Activated T-helper 1 cell treated with Interleukin-2 at 50 U/mL for 16 hours (primary cell): Measurements from ENCODE around the gene RAB35.

ENCODE experiments used
- DNase-seq: peaks from one replicate; pipeline ENCODE4 v3.0.0-alpha.2; 2020; ENCODE audit warnings: low read depth

The RAB35 gene

GRCh38 chr12:120116441-120116791 is at the start of gene RAB35:
TSS of gene RAB35 (minus strand) at chr12:120116753. CDS start at chr12:120116650, 103 bp downstream.
- DNase-seq, result no peak

DNA sequence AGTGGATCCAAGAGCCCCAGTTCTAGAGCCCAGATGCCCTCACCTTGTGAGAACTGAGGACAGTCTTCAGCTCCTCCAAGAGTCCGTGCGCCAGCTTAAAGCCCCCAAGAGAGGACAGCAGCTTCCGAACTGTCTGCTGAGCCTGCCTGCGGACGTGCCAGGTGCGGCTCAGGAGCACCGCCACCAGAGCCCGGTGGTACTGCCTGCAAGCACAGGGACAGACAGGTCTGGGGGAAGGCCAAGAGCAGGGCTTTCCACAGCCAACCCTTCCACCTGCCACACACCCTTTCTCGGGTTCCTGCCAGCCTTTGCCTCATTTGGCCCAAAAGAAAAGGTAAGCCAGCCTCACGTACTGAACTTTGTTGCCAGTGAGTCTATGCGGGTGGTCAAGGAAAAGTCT is 47.7 kb upstream of the RAB35 start:
- no peak for DNase-seq

DNA sequence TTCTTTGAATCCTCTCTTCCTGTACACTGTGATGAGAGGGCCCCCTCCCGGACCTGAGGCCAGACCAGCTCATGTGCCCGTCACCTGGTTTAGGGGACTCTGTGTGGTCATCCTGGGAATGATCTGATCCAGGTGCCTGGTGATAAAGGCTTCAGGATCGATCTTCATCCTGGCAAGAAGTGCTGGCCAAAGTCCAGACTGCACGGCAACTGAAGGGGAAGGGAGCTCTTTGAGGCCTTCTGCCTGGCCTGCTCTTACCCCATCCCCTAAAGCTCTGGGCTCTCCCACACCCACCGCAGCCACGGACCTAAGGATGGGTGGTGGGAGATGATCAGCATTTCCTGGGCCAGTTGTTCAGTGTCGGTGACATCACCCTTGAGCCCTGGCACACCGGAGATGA is 46.2 kb upstream of the RAB35 start:
- DNase-seq, result no peak

GRCh38 chr12:120161852-120162251 is 45.3 kb upstream of the RAB35 start:
- DNase-seq, result no peak

DNA sequence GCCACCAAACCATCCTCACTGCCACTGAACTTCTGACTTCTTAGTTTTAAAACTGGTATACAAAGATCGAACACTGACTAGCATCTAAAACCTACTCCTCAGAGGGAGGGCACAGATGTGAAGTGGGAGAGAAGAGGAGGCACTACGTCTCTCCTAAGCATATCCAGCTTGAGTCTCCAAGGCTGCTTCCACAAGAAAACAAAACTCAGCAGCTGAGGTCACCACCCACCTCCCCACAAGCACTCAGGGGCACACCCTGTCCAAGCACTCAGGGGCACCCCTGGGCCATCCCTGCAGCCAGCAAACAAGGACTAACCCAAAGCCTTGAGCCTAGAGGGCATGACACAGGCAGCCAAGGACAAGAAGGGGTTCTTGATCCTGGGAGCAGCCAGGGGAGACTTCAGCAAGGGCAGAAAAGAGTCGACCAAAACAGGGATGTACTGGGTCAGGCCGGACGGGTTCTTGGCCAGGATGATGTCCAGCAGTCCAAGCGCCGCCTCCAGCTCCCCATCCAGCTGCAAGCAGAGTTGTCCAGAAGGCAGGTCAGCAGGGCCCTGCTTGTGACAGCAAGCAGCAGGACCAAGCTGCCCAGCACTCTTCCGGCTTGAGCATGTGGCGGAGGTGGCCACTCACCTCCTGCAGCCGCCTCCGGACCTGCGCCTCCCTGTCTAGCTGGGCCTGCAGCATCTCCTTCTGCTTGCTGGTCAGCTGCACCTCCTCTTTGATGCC is 43.1 kb upstream of the RAB35 start:
- DNase-seq, result no peak

DNA sequence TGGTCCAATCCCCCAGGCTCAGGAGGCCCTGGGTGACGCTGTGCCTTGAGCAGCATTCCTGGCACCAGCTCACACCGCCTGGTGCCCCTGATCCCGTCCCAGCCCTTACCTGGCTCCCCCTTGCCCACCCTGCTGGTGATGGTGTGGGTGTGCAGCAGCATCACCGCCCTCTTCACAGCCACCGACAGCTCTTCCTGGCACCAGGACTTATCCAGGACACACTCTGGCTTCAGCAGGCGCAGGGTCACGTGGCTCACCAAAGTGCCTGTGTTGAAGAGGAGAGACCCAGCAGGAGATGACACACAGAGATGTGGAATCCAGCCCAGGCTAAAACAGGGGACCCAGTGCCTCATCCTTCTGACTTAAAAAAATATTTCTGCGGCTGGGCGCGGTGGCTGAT is 41.8 kb upstream of the RAB35 start:
- DNase-seq, result no peak

DNA sequence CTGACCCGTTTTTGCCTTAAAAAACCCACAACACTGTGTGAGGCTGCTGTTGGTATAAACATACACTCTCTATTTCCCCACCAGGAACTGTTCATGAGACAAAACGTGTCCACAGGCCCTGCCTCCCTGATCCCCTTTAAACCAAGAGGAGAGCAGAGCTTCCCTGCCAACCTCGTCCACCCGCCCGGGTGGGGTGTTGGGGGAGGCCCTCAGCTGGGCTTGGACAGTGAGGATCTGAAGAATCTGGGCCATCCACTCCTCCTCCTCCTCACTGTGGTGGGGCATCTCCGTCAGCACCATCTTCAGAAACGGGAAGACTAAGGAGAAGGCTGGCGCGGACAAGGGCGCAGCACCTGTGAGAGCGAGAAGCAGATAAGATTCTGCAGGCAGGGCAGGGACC is 41.1 kb upstream of the RAB35 start:
- DNase-seq, result no peak

DNA sequence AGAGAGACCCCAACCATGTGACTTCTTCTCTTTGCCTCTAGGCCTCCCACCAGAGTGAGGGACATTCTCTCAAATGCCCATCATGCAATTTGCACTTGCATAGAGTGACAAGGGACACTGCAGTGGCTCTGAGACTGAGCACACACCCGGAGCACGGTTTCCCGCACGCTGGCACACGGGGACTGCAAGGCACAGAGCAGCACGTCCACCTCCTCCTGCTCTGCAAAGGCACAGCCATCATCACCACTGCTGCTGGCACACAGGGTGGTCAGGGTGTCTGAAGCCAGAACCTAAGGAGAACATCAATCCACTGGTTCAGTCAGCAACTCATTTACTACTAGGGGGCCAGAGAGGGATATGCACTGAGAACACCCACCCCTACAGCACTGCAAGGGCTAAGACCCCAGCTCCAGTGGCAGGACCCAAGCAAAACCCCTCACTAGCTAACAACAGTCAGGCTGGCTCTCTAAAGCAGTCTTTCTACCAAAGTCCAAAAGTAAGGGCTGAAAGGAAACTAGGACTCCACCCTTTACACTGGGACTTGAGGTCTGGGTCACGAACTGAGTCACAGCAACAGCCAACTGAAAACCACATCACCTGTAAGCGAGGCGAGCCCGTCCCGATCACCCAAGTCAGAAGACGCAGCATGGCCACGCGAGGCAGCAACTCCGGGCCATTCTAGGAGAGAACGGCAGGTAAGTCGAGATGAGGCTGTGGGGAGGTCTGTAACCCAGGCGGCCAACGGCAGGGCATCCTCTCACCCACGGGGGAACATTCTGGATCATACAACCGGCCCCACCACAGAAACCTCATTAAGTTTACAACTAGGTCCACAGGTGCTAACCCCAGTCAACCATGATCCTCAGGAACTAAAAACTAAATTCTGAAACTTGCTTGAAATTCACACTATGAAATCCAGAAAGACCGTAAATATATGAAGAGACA is 40.0 kb upstream of the RAB35 start:
- no peak for DNase-seq

GRCh38 chr12:120155072-120155471 is 38.5 kb upstream of the RAB35 start:
- DNase-seq, result no peak

DNA sequence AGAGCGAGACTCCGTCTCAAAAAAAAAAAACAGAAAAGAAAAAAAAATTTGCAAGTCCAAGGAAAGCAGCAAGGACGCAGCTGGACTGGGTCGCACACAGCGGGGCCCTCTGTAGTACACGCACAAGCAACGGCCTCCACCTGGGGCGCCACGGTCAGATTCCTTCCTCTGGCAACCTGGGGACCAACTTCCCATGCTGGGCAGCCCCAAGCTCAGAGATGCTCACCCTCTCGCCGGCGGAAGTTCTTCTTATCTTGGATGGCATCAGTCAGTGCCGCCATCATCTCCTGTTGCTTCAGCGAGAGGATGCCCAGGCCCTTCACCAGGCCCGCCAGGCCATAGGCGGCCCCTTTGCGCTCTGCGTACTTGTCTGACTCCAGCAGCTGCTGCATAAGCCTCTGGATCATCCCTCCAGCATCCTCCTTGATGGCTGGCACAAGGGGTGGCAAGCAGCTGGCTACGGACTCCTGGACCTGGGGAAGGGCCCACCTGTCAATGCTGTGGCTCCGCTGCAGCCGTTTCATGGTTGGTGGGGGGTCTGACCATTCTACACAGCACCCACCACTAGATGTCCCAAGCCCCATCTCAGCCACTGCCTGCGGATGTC is 34.5 kb upstream of the RAB35 start:
- no peak for DNase-seq

- DNase-seq, result no peak
Measured at GRCh38 chr12:120148011-120148410, 31.5 kb upstream of the RAB35 start.

DNA sequence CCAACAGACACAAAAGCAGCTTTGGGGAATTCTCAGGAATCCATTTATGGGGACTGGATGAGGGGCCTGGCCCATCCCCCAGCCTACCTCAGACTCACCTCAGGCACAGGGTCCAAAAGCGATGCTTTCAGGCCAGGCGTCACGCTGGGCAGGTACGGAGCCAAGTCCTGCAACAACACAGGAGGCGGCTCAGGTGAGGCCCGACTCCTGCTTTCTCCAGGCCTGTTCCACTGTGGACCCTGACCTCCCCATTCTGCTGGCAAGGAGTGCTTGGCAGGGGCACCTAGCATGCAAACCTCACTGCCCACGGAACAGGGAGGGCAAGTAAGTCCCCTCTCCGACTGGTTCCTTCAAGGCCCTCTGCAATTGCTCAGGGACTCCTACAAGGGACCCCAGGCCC is 28.6 kb upstream of the RAB35 start:
- no peak for DNase-seq

GRCh38 chr12:120144215-120144614 is 27.7 kb upstream of the RAB35 start:
- DNase-seq, result no peak

GRCh38 chr12:120142231-120142877 is 25.8 kb upstream of the RAB35 start:
- DNase-seq, result no peak

GRCh38 chr12:120141336-120141735 is 24.8 kb upstream of the RAB35 start:
- no peak for DNase-seq

- no peak for DNase-seq
Measured at GRCh38 chr12:120140603-120141002, 24.1 kb upstream of the RAB35 start.

GRCh38 chr12:120139958-120140357 is 23.4 kb upstream of the RAB35 start:
- no peak for DNase-seq

GRCh38 chr12:120138366-120138765 is 21.8 kb upstream of the RAB35 start:
- DNase-seq, result no peak

- no peak for DNase-seq
Measured at GRCh38 chr12:120137833-120138232, 21.3 kb upstream of the RAB35 start.

DNA sequence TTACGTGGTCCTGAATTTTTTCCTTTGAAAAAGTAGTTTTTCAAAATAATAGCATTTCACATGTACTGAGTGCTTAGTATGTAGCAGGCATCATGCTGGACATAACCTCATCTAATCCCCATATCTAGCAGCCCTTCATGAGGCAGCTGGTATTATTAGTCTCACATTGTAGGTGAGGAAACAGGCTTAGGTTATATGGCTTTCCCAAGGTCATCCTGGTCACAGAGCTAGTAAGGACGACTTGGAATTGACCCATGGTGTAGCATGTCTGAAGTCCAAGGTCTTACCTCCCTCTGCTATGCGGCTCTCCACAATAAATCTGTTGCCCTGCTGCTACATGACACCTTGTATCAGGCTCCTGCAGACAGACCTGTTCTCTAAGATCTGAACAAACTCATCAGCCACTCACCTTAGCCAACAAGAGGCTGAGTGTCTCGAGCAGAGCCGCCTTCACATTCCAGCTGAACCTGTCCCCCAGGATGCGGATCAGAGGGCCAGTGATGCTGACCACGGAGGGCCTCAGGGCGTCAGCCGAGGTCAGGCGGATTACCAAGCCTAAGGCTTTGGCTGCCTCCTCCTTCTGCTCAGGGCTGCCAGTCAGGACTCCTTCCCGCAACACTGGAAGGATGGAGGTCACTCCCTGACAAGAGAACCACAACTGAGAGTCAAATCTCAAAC is 19.7 kb upstream of the RAB35 start:
- no peak for DNase-seq

DNA sequence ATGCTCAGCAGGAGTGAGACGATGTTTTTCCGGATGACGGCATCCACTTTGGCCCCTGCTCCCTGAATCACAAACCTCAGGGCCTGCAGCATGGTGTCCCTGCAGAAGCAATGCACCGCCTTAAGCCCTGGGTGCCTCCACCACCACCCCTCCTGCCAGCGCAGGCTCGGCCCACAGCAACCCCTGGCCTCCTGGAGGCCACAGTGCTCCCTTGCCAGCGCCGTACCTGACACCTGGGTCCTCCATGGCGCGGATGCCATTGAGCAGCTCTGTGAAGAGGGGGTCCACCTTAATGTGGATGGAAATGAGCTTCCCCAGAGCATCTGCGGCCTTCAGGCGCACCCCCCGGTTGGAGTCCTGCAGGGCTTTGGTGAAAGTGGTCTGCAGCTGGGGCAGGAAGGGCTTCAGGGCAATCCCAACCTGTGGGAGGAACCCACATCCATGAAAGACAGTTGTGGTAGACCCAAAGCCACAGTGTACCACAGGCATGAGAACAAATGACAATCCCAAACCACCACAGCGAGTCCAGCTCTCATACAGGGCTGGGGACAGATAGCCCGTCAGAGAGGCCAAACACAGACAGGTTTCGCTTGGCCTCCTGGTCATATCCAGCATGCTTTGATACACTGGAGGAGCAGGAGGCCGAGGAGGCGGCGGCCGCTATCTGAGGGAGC is 17.9 kb upstream of the RAB35 start:
- no peak for DNase-seq
